CD4-positive, alpha-beta T cell treated with Interleukin-15 for 4 hours (primary cell): ENCODE data around the gene TMEM109.

Experiments used
- DNase-seq: peaks from one replicate; pipeline ENCODE4 v3.0.0-alpha.2; 2020; ENCODE audit warnings: low spot score

Gene TMEM109

DNA sequence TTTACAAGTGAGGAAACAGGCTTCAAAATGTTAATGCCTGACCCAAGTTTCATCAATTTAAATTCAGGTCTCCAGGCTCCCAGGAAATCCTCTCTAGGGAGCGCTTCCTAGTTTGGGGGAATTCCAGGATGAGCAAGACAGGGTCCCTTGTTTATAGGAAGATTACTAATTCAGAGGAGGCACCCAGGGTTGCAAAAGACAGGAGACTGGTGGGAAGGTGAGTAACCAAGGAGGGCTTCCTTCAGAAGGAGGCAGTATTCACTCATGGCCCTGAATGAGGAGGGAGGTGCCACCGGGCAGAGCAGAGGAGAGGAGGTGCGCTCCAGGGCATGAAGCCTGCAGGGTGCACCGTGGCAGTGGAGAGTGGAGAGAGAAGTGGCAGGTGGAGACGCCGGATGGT is 11.9 kb downstream of the TMEM109 start:
- no peak for DNase-seq

DNA sequence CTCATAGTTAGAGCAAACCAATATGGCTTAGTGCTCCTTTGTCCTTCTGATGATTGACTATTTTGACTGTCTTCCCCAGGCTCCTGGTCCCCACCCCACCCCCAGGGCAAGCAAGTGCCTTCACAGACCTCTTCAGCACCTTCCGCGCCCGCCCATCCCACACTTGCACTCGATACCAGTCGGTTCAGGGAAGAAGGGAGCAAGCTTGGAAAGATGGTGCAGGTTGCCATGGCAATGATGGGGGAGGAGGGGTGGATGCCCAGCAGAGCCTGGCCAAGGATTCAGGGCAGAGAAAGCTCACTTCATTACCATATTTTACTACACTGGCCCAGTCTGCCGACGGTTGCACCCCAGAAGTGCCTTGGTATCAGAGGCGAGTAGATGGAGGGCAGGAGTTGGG is 12.5 kb downstream of the TMEM109 start:
- DNase-seq, result no peak

- DNase-seq, result no peak
These were observed 13.2 kb downstream of the TMEM109 start for GRCh38 chr11:60927061-60927592.

- no peak for DNase-seq
These were observed 13.6 kb downstream of the TMEM109 start for GRCh38 chr11:60927600-60927999.

GRCh38 chr11:60928563-60929001 is 14.6 kb downstream of the TMEM109 start:
- no peak for DNase-seq

GRCh38 chr11:60929764-60930163 is 15.8 kb downstream of the TMEM109 start:
- DNase-seq, result no peak

- DNase-seq, result no peak
These were observed 16.4 kb downstream of the TMEM109 start for GRCh38 chr11:60930394-60930793.

GRCh38 chr11:60931917-60932316 is 18.0 kb downstream of the TMEM109 start:
- no peak for DNase-seq

GRCh38 chr11:60932605-60933356 is 18.8 kb downstream of the TMEM109 start:
- no peak for DNase-seq

- no peak for DNase-seq
These were observed 19.6 kb downstream of the TMEM109 start for GRCh38 chr11:60933416-60934123.

DNA sequence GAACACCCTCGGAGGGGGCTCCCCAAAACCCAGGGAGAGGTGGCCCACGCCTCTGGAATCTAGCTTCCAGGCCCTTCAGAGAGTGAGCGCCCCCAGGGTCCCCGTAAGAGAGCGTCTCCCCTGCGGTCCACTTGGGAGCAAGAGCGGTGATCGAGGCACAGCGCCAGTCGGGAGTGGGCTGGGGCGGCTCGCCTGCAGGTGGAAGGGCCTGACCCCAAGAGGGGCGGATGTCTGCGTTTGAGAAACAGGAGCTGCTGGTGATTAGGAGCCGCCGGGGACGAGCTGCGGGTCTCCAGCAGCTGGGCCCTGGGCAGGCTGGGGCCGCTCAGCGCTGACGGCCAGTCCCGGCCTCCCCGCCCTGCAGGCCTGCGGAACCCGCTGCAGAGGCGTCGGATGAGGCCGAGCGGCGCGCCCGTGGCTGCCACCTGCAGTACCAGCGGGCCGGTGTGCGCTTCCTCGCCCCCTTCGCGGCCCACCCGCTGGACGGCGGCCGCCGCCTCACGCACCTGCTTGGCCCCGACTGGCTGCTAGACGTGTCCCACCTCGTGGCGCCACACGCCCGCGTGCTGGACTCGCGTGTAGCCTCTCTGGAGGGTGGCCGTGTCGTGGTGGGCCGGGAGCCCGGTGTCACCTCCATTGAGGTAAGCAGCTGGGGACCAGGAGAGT is 20.3 kb downstream of the TMEM109 start:
- DNase-seq, result no peak

DNA sequence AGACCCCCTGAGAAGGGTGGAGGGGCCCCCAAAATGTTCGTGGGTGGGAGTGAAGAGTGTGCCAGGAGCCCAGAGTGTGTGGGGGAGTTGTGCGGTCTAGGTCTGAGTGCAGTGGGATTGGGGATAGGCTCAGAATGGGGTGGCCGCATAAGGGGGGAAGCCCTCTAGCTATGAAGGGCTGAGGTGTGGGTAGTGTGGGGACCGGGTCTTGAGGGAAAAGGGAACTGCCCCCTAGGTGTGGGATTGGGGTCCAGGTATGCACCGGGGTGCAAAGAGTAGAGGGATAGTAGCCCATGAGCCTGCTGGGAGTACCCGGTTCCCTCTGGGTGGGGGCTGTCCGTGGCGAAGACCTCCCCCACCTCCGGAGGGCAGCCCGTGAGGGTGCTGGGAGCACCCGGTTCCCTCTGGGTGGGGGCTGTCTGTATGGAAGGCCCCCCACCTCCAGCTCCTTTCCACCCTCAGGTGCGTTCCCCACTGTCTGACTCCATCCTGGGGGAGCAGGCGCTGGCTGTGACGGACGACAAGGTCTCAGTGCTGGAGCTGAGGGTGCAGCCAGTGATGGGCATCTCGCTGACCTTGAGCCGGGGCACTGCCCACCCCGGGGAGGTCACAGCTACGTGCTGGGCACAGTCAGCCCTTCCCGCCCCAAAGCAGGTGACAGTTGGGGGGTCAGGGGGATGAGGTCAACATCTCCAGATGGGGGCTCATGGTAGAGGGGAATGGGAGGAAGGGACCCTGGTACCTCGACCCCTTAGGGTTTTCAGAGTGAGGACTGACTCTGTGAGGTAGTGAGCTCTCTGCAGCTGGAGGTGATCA is 21.0 kb downstream of the TMEM109 start:
- no peak for DNase-seq

DNA sequence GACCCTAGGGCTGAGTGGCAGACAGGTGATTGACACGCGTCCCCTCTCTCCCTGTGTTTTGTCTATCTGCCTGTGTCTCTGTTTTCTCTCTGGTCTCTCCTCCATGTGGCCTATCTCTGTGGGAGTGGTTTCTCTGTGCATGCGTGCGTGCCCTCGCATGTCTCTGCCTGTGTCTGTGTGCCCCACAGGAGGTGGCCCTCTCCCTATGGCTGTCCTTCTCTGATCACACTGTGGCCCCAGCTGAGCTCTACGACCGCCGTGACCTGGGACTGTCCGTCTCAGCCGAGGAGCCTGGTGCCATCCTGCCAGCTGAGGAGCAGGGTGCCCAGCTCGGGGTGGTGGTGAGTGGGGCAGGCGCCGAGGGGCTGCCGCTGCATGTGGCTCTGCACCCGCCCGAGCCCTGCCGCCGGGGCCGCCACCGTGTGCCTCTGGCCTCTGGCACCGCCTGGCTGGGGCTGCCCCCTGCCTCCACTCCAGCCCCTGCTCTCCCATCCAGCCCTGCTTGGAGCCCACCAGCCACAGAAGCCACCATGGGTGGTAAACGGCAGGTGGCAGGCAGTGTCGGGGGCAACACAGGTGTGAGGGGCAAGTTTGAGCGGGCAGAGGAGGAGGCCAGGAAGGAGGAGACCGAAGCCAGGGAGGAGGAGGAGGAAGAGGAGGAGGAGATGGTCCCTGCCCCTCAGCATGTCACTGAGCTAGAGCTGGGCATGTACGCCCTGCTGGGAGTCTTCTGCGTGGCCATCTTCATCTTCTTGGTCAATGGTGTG is 21.9 kb downstream of the TMEM109 start:
- no peak for DNase-seq

GRCh38 chr11:60936467-60937143 is 22.6 kb downstream of the TMEM109 start:
- no peak for DNase-seq

DNA sequence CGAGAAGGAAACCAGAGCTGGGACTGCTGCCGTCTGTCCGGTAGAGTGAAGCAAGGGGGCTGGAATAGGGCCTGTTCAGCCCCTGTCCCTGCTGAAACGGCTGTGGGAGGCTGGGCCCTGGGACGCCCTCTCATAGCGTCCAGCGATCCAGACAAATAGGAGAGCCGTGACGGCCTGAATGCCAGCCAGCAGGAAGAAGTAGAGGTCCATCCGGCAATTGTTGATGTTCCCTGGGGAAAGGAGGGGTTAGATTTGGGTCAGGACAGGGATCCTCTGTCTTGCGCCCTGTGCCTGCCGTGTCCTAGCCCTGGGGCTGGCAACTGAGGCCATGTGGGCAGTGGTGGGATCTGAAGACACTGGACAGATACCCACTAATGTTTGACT is 23.2 kb downstream of the TMEM109 start:
- DNase-seq, result no peak

- no peak for DNase-seq
These were observed 23.9 kb downstream of the TMEM109 start for GRCh38 chr11:60937811-60938210.

GRCh38 chr11:60938500-60938899 is 24.5 kb downstream of the TMEM109 start:
- no peak for DNase-seq

DNA sequence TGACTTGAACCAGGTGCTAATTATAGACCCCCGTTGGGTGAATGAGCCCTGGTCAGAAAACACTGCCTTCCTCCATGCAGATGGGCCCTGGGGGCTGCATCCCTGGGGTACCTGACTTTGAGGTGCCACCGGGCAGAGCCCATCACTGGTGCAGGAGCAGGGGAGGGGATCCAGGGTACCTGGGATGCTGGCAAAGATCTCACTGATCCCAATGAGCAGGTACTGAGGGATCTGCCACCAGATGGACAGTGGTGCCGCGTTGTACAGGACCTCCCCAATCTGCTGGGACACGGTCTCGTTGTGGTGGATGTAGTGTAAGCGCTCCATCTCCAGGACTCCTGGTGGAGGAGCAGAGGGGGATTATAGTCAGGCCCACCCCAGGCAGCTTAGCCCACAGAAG is 25.3 kb downstream of the TMEM109 start:
- no peak for DNase-seq

DNA sequence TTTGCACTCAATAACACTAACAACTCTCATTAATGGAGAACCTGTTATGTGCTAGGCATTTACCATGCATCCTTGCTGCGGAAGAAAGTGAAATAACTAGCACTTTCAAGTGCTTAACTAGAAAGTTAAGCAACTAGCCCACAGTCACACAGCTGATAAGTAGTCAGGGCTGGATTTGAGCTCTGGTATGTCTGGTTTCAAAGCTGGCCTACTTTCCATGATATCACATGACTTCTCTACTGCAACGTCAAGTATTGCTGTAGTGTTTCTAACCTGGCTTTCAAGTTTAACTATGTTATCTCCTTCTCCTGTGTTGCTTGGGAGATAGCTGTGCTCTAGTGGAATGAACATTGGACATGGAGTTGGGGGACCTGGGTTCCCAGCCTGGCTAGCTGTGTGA is 25.9 kb downstream of the TMEM109 start:
- DNase-seq, result no peak

- DNase-seq, result no peak
These were observed 27.6 kb downstream of the TMEM109 start for GRCh38 chr11:60941371-60942119.
